Subcutaneous adipose tissue (tissue), 4 donors: Measurements from ENCODE around the gene NTM. TPM values are rescaled to one million over a fixed set of nuclear protein-coding genes. Genes with fewer than 3 reads are reported as not detected.

Experiments used
- total RNA-seq, 4 donors: library from RNA; depleted of rRNA; stranded (reverse); fragments of >200 nt; gene quantifications; one replicate each; pipeline ENCODE4 v1.1.0, GENCODE V29; 2016
- TF ChIP-seq, protein P1 (sequence below): fragments of 450-650 bp; IDR thresholded peaks from one replicate; pipeline ENCODE4 v1.5.1; 2016; ENCODE audit warnings: low read depth, mild to moderate bottlenecking, control low read depth, antibody characterized with exemption, moderate library complexity

NTM gene
- total RNA-seq, 4 donors from 2014 or later = 1.5 to 5.7 (median 1.7) TPM

DNA sequence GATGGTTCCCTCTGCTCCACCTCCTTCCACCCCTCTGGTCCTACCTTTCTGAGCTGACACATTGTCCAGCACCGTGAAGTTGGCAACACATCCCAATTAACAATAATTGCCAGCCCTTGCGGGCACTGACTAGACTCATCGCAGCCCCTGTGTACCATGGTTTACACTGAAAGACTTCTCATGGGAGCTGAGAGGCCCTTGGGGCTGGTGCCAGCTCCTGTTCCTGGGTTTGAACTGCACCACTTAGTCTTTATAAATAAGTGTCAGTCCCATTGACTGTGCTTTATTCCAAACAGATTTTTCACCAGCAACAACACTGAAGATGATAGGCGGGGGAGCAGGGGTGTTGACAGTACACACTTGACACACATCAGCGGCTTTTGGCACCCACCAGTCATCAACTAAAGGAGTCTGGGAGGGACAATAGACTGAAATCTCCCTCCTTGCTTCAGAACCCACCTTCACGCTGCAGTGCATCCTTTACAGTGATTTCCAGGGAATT lies 447.3 kb downstream of the NTM start:
- TF ChIP-seq, protein P1, sequence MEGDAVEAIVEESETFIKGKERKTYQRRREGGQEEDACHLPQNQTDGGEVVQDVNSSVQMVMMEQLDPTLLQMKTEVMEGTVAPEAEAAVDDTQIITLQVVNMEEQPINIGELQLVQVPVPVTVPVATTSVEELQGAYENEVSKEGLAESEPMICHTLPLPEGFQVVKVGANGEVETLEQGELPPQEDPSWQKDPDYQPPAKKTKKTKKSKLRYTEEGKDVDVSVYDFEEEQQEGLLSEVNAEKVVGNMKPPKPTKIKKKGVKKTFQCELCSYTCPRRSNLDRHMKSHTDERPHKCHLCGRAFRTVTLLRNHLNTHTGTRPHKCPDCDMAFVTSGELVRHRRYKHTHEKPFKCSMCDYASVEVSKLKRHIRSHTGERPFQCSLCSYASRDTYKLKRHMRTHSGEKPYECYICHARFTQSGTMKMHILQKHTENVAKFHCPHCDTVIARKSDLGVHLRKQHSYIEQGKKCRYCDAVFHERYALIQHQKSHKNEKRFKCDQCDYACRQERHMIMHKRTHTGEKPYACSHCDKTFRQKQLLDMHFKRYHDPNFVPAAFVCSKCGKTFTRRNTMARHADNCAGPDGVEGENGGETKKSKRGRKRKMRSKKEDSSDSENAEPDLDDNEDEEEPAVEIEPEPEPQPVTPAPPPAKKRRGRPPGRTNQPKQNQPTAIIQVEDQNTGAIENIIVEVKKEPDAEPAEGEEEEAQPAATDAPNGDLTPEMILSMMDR = no peak

DNA sequence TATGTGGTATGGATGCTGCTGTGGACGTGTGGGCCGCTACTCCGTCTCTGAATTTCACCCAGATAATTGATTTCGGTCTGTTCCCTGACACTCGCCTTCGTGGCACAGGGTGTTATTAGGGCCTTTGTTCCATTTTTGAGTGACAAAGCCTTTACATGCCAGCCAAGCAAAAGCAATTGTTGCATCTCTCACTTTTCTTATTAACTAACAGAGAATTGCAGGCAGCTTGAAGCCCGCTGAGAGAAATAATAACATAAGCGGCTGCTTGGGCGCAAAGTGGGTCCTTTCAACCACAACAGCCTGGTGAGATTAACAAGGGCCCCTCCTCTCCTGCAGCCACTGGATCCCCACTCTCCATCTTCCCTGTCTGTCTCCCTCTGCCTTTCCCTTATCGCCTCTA lies 449.4 kb downstream of the NTM start:
- TF ChIP-seq, protein P1 = no peak

- TF ChIP-seq, protein P1 = no peak
Measured at GRCh38 chr11:131822506-131822905, 452.1 kb downstream of the NTM start.

DNA sequence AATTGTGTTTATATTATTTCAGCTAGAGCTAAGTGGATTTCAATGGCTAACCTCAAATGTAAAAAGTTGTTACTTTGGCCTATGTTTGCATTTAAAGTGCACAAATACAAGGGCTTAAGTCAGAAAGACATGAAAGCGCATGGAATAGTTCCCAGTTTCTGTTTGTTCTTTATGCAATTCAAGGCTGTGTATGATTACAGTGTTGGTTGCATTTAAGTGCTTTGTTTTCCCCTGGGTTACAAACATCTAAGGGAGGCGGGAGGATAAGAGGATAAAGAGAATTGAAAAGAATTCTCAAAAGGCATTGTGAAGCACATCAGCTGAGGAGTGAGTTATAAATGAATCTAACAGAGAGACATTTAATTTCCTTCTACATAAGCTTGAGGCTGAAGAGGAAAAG lies 453.4 kb downstream of the NTM start:
- TF ChIP-seq, protein P1 = no peak

DNA sequence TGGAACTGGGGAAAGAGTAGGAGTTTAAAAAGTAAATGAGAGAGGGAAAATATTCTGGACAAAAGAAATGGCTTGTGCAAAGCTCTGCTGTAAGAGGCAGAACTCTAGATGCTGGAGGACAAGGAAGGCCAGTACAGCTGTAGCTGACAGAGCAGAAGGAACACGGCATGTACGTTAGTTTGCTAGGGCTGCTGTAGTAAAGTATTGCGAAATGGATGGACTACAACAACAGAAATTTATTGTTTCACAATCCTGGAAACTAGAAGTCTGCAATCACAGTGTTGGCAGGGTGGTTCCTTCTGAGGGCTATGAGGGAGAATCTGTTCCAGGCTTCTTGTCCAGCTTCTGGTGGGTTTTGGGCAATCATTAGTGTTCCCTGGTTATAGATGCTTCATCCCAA lies 454.4 kb downstream of the NTM start:
- TF ChIP-seq, protein P1 = no peak

- TF ChIP-seq, protein P1 = no peak
Measured at GRCh38 chr11:131827430-131827829, 457.0 kb downstream of the NTM start.

GRCh38 chr11:131829725-131830124 lies 459.3 kb downstream of the NTM start:
- TF ChIP-seq, protein P1 = no peak
